Measurements from ENCODE around the gene CYP3A4. TPM values are rescaled to one million over a fixed set of nuclear protein-coding genes. Genes with fewer than 3 reads are reported as not detected.
"Not testable (repeated sequence)": the region's sequence is repeated elsewhere in the genome, so short reads cannot be mapped to it uniquely, and the experiment has no call there.

Gene CYP3A4
- total RNA-seq, result not detected

GRCh38 chr7:99784007-99784406 is at the start of gene CYP3A4:
Gene CYP3A4 (minus strand): TSS chr7:99784184. CDS start chr7:99784081, 103 bp downstream.
- DNase-seq (ENCODE audit: low spot score in 2 of 2) (no peak), FAIRE-seq (no peak)

GRCh38 chr7:99833289-99833877 is 49.4 kb upstream of the CYP3A4 start:
- FAIRE-seq, result no peak
- no peak for DNase-seq (ENCODE audit: low spot score in 2 of 2)

GRCh38 chr7:99831595-99831994 is 47.6 kb upstream of the CYP3A4 start:
- no peak for FAIRE-seq
- no peak for DNase-seq (ENCODE audit: low spot score in 2 of 2)

- DNase-seq (ENCODE audit: low spot score in 2 of 2), result no peak
- no peak for FAIRE-seq
Measured at GRCh38 chr7:99829524-99830160, 45.7 kb upstream of the CYP3A4 start.

GRCh38 chr7:99828811-99829210 is 44.8 kb upstream of the CYP3A4 start:
- no peak for FAIRE-seq
- DNase-seq (ENCODE audit: low spot score in 2 of 2), result no peak

GRCh38 chr7:99827040-99827778 is 43.2 kb upstream of the CYP3A4 start:
- DNase-seq (ENCODE audit: low spot score in 2 of 2) (no peak), FAIRE-seq (no peak)

- DNase-seq (ENCODE audit: low spot score in 2 of 2), result no peak
- no peak for FAIRE-seq
Measured at GRCh38 chr7:99825873-99826272, 41.9 kb upstream of the CYP3A4 start.

- FAIRE-seq (no peak), DNase-seq (ENCODE audit: low spot score in 2 of 2) (no peak)
Measured at GRCh38 chr7:99825452-99825851, 41.5 kb upstream of the CYP3A4 start.

GRCh38 chr7:99824091-99824490 is 40.1 kb upstream of the CYP3A4 start:
- FAIRE-seq (no peak), DNase-seq (ENCODE audit: low spot score in 2 of 2) (no peak)

- DNase-seq (ENCODE audit: low spot score in 2 of 2), result no peak
- no peak for FAIRE-seq
Measured at GRCh38 chr7:99822731-99823718, 39.0 kb upstream of the CYP3A4 start.

- DNase-seq (ENCODE audit: low spot score in 2 of 2) (no peak), FAIRE-seq (no peak)
Measured at GRCh38 chr7:99820408-99821027, 36.5 kb upstream of the CYP3A4 start.

- FAIRE-seq (no peak), DNase-seq (ENCODE audit: low spot score in 2 of 2) (no peak)
Measured at GRCh38 chr7:99808766-99809165, 24.8 kb upstream of the CYP3A4 start.

GRCh38 chr7:99806839-99807478 is 23.0 kb upstream of the CYP3A4 start:
- DNase-seq (ENCODE audit: low spot score in 2 of 2) (no peak), FAIRE-seq (no peak)

- DNase-seq (ENCODE audit: low spot score in 2 of 2) (no peak), FAIRE-seq (no peak)
Measured at GRCh38 chr7:99805641-99806040, 21.7 kb upstream of the CYP3A4 start.

- DNase-seq (ENCODE audit: low spot score in 2 of 2); FAIRE-seq: not testable (repeated sequence)
Measured at GRCh38 chr7:99803118-99803517, 19.1 kb upstream of the CYP3A4 start.

- DNase-seq (ENCODE audit: low spot score in 2 of 2); FAIRE-seq: not testable (repeated sequence)
Measured at GRCh38 chr7:99801407-99801806, 17.4 kb upstream of the CYP3A4 start.

- no peak for FAIRE-seq
- no peak for DNase-seq (ENCODE audit: low spot score in 2 of 2)
Measured at GRCh38 chr7:99798972-99799371, 15.0 kb upstream of the CYP3A4 start.

- not testable (repeated sequence) for FAIRE-seq; DNase-seq (ENCODE audit: low spot score in 2 of 2)
Measured at GRCh38 chr7:99795864-99796263, 11.9 kb upstream of the CYP3A4 start.

Measured in frontal cortex (tissue), 4 donors.